Uterus (tissue), 4 donors: ENCODE measurements around the gene SLC35F5. TPM values are rescaled to one million over a fixed set of nuclear protein-coding genes. Genes with fewer than 3 reads are reported as not detected.
"Not testable (repeated sequence)": the region's sequence is repeated elsewhere in the genome, so short reads cannot be mapped to it uniquely, and the experiment has no call there.

Source experiments
- DNase-seq, 2 donors: peaks; one replicate each; pipeline ENCODE4 v3.0.0-alpha.2; 2019 to 2020
- H3K27ac ChIP-seq, 2 donors: fragments of 200-600 bp; sonication (generic); 1 replicate in 1 of 2; 2 replicates in 1 of 2; pipeline ENCODE4 v1.5.1; 2016 to 2018
- H3K27me3 ChIP-seq, 2 donors: fragments of 200-600 bp; sonication (generic); one replicate each; pipeline ENCODE4 v1.5.1; 2018 to 2019; ENCODE audit warnings: control low read depth in 1 of 2
- H3K36me3 ChIP-seq, 2 donors: fragments of 200-600 bp; sonication (generic); one replicate each; pipeline ENCODE4 v1.5.1; 2019; ENCODE audit warnings: control low read depth in 1 of 2
- H3K4me1 ChIP-seq, 2 donors: fragments of 200-600 bp; sonication (generic); one replicate each; pipeline ENCODE4 v1.5.1; 2018 to 2019; ENCODE audit warnings: control low read depth in 1 of 2
- H3K4me3 ChIP-seq, 2 donors: fragments of 200-600 bp; sonication (generic); 1 replicate in 1 of 2; 2 replicates in 1 of 2; pipeline ENCODE4 v1.5.1; 2018 to 2019; ENCODE audit warnings: mild to moderate bottlenecking in 1 of 2
- H3K9me3 ChIP-seq, 2 donors: fragments of 200-600 bp; sonication (generic); one replicate each; pipeline ENCODE4 v1.5.1; 2019; ENCODE audit warnings: control low read depth in 1 of 2
- CTCF ChIP-seq, 4 experiments: fragments of 200-600 bp in 2 of 4; fragments of 450-650 bp in 2 of 4; sonication (generic) in 2 of 4; IDR thresholded peaks; one replicate each; pipeline ENCODE4 v1.5.1; 2016 to 2019; ENCODE audit warnings: antibody characterized with exemption in 4 of 4, mild to moderate bottlenecking in 2 of 4, moderate library complexity in 1 of 4
- POLR2A ChIP-seq, 2 donors: fragments of 450-650 bp; IDR thresholded peaks; one replicate each; pipeline ENCODE4 v1.6.1; 2016; ENCODE audit warnings: antibody characterized with exemption in 2 of 2, mild to moderate bottlenecking in 1 of 2, moderate library complexity in 1 of 2
- intact Hi-C: fragments of 100-400 bp; cut with DNase I; formaldehyde crosslinking; loops from one replicate; pipeline ENCODE4 v1.15.1; 2023; ENCODE audit warnings: low total_unique reads
- total RNA-seq, 4 donors: library from RNA; depleted of rRNA in 3 of 4; stranded (reverse); fragments of >200 nt in 3 of 4; gene quantifications; one replicate each; pipeline versions ENCODE4 v1.1.0 to v1.2.4, GENCODE V29; 2014 to 2023
- donor health status: DM: yes; HTN: yes; CAD: no.

SLC35F5 gene
- total RNA-seq, 4 donors from 2014 or later = 66.6 to 202 (median 139) TPM

GRCh38 chr2:113692698-113693428 is 63.6 kb downstream of the SLC35F5 start:
- Histone ChIP-seq H3K36me3 (no peaks in the 10 kb centered on the region), H3K27me3 (no peaks in the 10 kb centered on the region), H3K9me3 (no peaks in the 10 kb centered on the region), H3K4me3 (no peak overlapping the region), H3K4me1 (no peaks in the 10 kb centered on the region), H3K27ac (no peak overlapping the region)
- intact Hi-C loops = no loop called here
- no peak for DNase-seq
- TF ChIP-seq POLR2A (IDR thresholded peaks at IDR 0.05) = no peak
- no peak for TF ChIP-seq CTCF (IDR thresholded peaks at IDR 0.05)

- H3K27ac ChIP-seq, H3K4me1 ChIP-seq, intact Hi-C loops, H3K9me3 ChIP-seq, H3K4me3 ChIP-seq, H3K36me3 ChIP-seq, H3K27me3 ChIP-seq, DNase-seq: not testable (repeated sequence)
Measured at GRCh38 chr2:113690871-113691270, 65.6 kb downstream of the SLC35F5 start.

GRCh38 chr2:113686537-113686936 is 69.9 kb downstream of the SLC35F5 start:
- intact Hi-C loops = no loop called here
- Histone ChIP-seq H3K27ac (no peak overlapping the region), H3K9me3 (no peaks in the 10 kb centered on the region), H3K27me3 (no peaks in the 10 kb centered on the region), H3K4me3 (no peak overlapping the region), H3K4me1 (no peaks in the 10 kb centered on the region), H3K36me3 (no peaks in the 10 kb centered on the region)
- TF ChIP-seq CTCF (IDR thresholded peaks at IDR 0.05) = no peak
- no peak for TF ChIP-seq POLR2A (IDR thresholded peaks at IDR 0.05)
- no peak for DNase-seq

GRCh38 chr2:113685471-113685870 is 71.0 kb downstream of the SLC35F5 start:
- DNase-seq = no peak
- TF ChIP-seq CTCF (IDR thresholded peaks at IDR 0.05) = no peak
- no peak for TF ChIP-seq POLR2A (IDR thresholded peaks at IDR 0.05)
- Histone ChIP-seq H3K4me3 (no peak overlapping the region), H3K27me3 (no peaks in the 10 kb centered on the region), H3K4me1 (no peaks in the 10 kb centered on the region), H3K36me3 (no peaks in the 10 kb centered on the region), H3K9me3 (no peaks in the 10 kb centered on the region), H3K27ac (no peak overlapping the region)
- intact Hi-C loops = no loop called here

GRCh38 chr2:113679457-113679856 is 77.0 kb downstream of the SLC35F5 start:
- intact Hi-C loops = no loop called here
- no peak overlapping the region for H3K27ac ChIP-seq
- H3K9me3 ChIP-seq = no peaks in the 10 kb centered on the region
- H3K4me3 ChIP-seq = no peak overlapping the region
- no peaks in the 10 kb centered on the region for H3K4me1 ChIP-seq
- TF ChIP-seq CTCF (IDR thresholded peaks at IDR 0.05) (no peak), POLR2A (IDR thresholded peaks at IDR 0.05) (no peak)
- H3K27me3 ChIP-seq = no peaks in the 10 kb centered on the region
- no peaks in the 10 kb centered on the region for H3K36me3 ChIP-seq
- no peak for DNase-seq

GRCh38 chr2:113677330-113677729 is 79.1 kb downstream of the SLC35F5 start:
- Histone ChIP-seq H3K4me1 (no peaks in the 10 kb centered on the region), H3K4me3 (no peak overlapping the region), H3K36me3 (no peaks in the 10 kb centered on the region), H3K9me3 (no peaks in the 10 kb centered on the region), H3K27ac (no peak overlapping the region), H3K27me3 (no peaks in the 10 kb centered on the region)
- intact Hi-C loops = no loop called here
- TF ChIP-seq CTCF (IDR thresholded peaks at IDR 0.05) (no peak), POLR2A (IDR thresholded peaks at IDR 0.05) (no peak)
- no peak for DNase-seq
